Measurements from ENCODE around the gene ARIH2.
"Not testable (repeated sequence)": the region's sequence is repeated elsewhere in the genome, so short reads cannot be mapped to it uniquely, and the experiment has no call there.

The ARIH2 gene

DNA sequence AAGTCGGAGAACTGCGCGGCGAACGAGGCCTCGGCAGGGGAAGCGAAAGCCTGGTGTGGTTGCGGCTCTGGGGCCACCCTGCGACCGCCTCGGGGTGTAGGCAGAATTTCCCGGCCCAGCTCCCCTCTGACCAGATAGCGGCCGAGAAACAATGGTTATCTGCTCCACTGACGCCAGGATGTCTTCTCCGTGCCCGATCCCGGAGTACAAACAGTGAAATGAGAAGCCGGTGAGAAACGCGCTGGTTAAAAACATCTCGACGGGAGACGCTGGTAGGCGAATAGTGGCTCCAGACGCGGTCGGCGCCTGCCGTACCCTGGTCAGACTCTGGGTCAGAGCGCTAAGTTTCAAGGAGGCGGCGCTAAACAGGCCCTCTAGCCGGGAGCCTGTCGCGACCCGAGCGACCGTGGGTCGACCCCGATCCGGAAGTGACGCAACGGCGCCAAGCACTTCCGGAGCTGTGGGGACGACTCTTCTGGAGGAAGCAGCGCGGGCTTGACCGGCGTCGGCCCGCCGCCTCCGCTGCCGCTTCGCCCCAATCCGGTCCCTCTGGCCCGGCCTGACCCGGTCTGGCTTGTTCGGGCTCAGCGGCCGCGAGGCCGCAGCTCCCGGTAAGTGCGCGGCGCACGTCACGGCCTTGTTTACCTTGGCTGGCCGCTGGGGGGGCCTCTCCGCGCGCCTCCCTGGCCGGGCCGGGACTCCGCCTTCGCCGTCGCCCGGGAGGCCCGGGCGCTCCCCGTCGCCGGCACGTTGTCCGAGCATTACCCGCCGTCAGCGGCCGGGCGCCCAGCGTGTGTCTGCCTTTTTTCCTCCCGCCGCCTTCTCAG lies at the start of gene ARIH2:
ARIH2 (plus strand) TSS at position 455 of the 827 bp plus-strand sequence. CDS start 8,717 bp downstream, outside the sequence.
- DNase-seq (ENCODE audit: low read depth in 2 of 2): peak; percentile 64 to 69

DNA sequence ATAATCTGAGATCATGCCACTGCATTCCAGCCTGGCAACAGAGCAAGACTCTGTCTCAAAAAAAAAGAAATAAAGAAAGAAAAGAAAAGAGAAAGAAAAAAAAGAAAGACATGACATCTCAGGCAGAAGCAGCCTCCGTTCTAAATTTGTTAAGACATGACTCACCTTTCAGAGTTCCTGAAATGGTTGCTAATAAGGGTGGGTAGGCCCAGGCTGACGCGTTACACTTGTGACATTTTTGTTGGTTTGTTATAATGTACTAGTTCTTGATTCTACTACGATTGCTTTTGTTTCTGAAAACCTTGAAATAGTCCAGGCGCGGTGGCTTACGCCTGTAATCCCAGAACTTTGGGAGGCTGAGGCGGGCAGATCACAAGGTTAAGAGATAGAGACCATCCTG lies 41.0 kb upstream of the ARIH2 start:
- DNase-seq (ENCODE audit: low read depth in 2 of 2): no peak

DNA sequence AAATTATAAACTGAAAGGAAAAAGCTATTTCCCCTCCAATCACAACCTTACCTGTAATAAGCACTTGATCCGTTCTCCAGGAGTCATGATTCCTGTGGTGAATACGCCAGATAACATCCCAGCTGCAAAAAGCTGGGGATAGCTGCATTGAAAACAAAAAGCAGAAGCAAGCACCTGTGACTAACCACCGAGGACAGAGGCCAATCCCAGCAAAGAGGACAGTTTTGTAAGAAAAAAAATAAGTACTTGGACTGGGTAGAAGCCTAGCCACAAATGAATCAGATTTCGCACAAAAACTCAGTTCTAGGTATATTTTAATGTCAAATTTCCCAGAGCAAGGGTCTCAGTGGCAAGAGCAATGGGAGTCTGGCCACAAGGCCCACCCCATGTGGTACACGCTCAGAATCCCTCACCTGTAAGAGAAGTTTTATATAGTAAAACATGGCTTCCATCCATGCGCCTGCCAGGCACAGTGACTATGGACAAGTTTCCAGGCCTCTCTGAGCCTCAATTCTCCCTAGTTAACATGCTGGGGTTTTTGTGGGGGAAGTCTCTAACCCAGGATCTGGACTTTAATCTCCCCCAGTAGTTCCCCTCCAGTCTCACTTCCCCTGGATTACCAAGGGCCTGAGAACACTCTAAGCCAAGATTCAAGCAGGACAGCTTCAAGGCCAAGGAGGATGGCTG lies 39.2 kb upstream of the ARIH2 start:
- no peak for DNase-seq (ENCODE audit: low read depth in 2 of 2)

DNA sequence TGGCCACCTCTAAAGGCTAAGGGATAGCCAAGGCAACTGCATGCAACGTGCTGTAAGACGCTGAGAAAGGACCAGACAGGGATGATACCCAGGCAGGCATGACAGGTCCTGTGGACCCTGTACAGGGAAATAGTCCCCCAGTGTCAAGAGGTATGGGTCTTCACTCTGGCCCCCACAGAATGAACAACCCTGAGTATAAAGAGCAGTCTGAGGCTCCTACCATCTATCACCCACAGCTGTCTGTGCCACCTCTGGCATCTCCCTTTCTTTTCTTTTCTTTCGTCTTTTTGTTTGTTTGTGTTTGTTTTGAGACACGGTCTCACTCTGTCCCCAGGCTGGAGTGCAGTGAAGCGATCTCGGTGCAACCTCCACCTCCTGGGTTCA lies 38.7 kb upstream of the ARIH2 start:
- DNase-seq (ENCODE audit: low read depth in 2 of 2): no peak

DNA sequence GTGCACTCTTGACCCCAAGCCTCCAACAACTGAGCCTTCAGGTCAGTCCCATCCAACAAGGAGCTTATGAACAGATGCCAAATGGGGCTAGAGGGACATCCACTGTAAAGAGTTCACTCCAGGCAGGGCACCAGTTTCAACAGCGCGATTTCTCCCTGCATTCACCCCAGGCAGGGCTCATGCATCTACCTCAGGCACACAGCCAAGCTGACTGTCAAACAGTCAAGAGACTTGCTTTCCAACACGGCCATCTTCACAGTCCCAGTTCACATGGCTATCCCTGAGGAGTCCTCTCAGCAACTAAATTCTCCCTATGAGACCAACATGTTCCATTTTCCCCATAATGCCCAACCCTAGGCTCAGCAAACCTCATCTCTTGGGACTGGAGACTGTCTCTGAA lies 37.6 kb upstream of the ARIH2 start:
- no peak for DNase-seq (ENCODE audit: low read depth in 2 of 2)

DNA sequence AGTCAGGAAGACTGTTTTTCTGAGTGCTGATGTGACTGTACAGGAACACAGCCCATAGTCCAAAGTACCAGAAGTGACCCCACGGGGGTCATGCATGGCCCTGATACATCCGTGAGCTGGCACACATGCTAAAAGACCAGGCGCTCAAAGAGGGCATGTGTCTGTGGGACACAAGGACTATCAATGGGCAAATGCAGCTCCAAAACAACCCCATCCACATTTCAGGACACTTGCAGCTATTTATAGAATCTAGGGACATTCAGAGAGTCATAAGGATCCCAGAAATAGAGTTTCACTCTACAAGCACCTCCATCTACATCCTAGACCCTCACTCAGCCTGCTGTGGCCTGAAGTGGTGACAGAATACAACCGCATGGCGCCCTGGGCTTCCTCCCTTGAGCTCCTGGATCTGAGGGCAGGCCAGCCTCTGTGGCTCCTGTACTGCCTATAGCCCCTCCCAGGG lies 37.0 kb upstream of the ARIH2 start:
- no peak for DNase-seq (ENCODE audit: low read depth in 2 of 2)

DNA sequence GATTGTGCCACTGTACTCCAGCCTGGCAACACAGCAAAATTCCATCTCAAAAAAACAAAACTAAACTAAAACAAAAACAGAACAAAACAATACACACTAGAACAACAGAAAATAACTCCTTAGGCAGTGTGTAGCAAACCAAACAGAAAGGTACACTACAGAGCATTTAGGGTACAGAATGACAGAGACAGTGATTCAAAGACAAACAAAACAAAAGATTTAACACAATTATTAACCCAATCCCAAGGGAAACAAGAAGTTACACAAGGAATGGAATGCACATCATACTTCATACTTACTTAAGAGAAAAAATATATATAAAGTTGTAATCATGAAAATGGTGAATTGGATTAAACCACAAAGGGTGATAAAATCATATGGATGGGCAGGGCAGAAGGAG lies 32.9 kb upstream of the ARIH2 start:
- no peak for DNase-seq (ENCODE audit: low read depth in 2 of 2)

DNA sequence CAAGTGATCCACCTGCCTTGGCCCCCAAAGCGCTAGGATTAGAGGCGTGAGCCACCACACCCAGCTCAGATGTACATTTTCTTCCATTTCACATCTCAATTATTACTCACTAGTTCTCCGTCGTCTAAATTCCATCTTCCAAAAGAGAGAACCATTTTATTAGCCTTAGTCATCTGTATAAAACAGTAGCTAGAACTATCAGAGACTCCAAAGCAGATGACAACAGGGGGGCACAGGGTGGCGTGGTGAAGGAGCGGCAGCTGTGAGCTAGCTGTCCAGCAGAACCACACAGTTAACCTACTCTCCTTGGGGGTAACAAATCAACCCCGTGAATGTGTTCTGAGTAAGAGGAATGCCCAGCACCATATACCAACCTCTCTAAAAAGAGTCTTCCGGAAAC lies 27.0 kb upstream of the ARIH2 start:
- DNase-seq (ENCODE audit: low read depth in 2 of 2): no peak

DNA sequence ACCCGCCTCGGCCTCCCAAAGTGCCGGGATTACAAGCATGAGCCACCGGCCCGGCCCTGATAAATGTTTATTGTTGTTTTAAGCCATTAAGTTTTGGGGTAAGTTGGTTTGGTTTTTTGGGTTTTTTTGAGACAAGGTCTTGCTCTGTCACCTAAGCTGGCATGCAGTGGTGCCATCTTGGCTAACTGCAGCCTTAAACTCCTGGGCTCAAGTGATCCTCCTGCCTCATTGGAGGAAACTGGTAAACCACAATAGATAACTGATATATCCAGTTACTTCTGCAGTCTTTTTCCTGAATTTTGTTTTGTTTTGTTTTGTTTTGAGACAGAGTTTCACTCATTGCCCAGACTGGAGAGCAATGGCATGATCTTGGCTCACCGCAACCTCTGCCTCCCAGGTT lies 24.1 kb upstream of the ARIH2 start:
- no peak for DNase-seq (ENCODE audit: low read depth in 2 of 2)

DNA sequence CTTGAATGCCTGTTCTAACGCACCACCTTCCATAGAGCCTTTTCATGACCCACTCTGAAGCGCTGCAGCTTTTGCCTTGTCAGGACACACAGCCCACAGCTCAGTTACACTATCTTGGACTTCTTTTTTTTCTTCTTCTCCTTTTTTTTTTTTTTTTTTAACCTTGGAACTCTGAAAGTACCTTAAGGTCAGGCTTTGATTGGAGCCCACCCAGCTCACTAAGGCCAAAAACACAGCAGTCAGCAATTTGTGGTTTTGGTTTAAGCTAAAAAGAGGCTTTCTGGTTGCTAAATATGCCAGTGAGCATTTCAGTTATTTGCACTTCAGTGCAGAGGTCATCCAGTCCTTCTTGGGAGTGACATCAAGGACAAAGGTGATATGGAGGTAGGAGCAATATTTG lies 21.7 kb upstream of the ARIH2 start:
- no peak for DNase-seq (ENCODE audit: low read depth in 2 of 2)

DNA sequence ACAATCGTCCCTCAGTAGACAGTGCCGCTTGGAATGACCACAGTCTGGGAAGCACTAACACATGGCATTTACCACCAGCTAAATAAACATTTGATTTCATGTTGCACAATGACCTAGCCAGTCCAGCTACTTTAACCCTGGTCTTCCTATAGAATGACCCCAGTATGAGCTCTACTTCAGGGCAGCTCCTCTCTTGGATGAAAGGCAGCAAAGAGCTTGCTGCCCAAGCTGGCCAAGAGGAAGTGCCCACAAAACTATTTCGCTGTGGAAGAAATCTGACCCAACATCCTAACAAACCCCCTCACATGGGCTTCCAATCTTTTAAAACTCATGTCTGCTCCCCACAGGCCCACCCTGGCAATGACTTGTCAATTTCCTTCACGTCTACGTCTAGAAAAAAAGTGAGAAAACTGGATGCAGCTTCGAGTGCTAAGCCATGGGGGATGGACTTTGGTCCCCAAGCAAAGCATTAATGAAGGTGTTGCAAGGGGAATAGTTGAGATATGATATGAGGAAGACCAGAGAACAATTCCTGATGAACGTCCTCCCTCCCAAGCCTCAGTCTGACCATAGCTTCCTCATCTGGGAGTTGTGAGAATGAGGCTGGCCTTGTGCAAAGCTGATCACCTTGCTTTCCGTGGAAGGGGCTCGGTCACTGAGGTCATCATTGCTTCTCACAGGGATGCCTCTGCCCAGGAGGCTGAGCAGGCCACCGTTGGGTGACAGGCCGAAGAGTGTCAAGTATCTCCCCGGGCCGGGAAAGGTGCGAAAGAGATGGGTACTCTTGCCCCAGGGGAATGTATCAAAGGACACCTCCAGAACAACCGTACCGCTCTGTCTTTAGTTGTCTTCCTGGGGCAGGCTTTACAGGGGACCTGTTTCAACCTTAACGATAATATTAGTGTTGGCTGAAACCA lies 20.9 kb upstream of the ARIH2 start:
- no peak for DNase-seq (ENCODE audit: low read depth in 2 of 2)

DNA sequence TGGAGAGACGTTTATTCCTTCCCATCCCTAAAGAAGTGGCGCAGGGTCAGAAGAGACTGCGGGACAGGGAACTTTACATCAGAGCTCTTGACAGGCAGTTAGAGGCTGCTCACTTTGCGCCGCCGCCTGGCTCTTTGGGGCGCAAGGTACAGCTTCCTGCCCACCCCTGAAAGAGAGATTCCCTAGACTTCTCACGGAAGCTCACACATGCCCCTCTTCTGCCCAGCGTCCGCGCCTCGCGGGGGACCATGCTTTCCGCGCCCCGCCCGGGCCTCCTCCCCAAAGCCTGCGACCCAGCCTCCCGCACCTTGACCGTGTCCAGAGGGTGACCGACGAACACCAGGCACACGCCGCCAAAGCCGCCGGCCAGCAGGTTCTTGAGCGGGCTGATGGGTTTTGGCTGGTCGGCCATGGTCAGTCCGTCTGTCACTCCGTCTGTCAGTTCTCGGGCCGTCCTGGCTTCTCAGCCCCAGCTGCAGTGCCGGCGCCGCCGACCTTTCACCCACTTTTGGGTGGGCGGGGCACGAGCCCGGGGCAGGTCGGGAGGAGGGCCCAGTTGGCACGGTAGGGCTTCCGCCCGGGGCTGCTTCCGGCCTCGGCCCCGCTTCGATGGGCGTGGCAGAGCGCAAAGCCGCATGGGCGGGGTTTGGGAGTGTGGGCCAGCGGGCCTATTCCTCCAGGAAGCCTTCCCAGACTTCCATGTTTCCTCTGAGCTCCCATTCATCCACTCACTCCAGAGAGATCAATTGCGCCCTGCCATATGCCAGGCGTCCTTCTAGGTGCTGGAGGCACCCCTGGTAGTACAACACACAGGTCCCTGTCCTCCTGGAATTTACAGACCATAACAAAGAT lies 20.0 kb upstream of the ARIH2 start, which contains the start of gene SLC25A20:
SLC25A20 (minus strand) TSS at position 500 of the 852 bp plus-strand sequence; CDS start at position 412, 88 bp downstream.
- DNase-seq (ENCODE audit: low read depth in 2 of 2): peak; percentile 49 to 53

DNA sequence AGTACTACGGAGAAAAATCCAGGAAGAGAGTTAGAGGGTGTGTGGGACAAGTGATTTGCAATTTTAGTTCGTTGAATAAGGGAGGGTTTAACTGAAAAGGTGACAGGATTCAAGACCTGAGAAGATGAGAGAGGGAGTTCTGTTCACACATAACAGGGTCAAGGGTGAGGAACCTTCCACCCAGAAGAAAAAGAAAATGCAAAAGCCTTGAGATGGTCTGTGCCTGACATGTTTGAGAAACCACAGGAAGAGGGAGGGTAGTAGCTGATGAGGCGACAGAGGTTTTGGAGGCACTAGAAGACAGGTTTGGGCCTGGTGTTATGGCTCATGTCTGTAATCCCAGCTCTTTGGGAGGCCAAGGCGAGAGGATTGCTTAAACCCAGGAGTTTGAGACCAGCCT lies 19.4 kb upstream of the ARIH2 start:
- DNase-seq (ENCODE audit: low read depth in 2 of 2): no peak

DNA sequence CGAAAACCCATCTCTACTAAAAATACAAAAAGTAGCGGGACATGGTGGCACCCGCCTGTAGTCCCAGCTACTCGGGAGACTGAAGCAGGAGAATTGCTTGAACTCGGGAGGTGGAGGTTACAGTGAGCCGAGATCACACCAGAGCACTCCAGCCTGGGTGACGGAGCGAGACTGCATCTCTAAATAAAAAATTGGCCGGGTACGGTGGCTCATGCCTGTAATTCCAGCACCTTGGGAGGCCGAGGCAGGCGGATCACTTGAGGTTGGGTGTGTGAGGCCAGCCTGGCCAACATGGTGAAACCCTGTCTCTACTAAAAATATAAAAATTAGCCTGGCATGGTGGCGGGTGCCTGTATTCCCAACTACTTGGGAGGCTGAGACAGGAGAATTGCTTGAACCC lies 11.6 kb upstream of the ARIH2 start:
- DNase-seq (ENCODE audit: low read depth in 2 of 2): not testable (repeated sequence)

DNA sequence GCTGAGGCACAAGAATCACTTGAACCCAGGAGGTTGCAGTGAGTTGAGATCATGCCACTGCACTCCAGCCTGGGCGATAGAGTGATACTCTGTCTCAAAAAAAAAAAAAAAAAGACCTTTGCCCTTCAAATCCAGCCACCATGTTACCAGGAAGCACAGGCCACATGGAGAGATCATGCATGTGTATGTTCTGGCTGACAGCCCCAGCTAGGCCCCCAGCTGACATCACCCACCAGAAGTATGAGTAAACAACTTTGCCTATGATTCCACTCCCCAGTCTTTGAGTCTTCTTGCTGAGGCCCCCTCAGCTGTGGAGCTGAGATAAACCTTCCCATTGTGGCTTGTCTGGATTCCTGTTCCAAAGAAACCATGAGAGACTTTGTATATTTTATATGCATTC lies 3.3 kb upstream of the ARIH2 start:
- DNase-seq (ENCODE audit: low read depth in 2 of 2): no peak

DNA sequence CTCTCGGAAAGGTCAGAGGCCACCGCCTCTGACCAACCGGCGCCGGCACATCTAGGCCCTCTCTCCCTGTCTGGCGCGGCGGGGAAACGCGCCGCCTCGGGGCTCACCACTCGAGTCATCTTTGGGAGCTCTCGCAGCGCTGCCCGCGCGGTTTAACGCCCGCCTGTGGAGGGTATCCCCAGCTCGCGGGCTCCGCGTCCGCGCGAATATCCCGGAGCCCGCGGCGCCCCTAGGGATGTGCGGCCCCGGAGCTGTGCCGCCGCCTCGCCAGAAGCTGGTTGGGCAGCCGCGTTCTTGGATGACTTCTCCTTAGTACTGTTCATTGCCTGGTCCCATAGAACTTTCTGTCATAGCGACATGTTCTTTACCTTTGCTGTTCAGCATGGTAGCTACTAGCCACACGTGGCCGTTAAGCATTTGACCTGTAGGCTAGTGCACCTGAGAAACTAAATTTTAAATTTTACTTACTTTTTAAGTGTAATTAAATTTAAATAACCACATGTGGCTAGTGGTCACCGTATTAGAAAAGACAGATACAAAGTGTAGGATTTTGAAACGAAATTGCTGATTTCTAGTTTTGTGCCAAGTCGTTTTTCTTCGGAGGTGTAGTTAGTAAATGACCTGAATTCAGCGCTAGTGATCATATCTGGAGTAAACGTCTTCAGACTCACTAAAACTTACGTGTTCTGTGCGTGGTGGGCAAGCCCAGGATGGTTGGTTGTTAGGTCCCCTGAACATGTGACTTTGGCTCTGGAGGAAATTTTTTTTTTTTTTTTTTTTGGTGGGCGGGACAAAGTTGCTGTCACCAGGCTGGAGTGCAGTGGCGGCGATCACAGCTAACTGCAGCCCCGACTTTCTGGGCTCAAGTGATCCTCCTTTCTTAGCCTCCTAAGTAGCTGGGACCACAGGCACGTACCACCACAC lies 835 bp downstream of the ARIH2 start:
- no peak for DNase-seq (ENCODE audit: low read depth in 2 of 2)

DNA sequence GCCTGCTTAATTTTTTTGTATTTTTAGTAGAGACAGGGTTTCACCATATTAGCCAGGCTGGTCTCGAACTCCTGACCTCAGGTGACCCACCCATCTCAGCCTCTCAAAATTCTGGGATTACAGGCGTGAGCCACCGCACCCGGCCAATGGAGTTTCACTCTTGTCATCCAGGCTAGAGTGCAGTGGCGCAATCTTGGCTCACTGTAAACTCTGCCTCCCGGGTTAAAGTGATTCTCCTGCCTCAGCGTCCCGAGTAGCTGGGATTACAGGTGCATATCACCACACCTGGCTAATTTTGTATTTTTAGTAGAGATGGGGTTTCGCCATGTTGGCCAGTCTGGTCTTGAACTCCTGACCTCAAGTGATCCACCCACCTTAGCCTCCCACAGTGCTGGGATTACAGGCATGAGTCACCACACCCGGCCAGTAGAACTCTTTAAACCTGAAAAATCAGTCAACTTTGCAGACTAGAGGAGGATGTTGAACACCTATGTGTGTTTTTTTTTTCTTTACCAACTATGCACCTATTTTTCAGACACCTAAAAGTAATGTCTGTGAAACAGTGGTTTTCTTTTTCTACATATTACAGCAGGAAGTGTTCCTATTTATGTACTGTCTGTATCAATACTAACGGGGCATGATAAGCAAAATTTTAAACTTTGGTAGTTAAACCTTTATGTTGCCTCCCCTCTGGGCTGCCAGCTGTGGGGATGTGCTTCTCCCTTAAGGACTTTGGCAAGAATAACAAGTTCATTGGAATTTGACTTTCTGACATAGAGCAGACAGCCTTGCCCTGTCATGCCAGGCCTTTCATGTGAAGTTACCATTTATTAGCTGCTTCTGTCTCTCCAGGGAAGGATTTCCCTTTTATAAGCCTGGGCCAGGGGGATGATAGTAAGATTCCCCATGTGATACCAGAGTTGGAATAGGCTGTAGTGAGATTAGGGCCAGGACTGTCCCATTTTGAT lies 8.1 kb downstream of the ARIH2 start:
- no peak for DNase-seq (ENCODE audit: low read depth in 2 of 2)

DNA sequence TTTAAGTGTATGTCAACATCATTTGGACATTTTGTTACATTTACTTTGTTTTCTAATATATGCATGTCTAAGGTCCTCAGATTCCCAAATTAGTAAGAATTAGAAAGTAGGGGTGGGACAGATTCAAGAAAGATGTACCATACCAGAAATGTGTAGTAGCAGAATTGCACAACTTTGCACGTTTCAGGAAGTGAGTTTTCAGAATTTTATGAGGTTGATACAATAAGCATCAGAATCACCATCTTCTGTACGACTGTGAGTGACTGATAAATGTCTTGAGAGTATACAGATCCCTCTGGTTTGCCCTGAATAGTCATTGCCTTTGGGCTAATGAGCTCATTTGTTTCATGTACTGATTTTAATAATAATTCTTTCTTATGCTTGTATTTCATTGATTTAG lies 9.3 kb downstream of the ARIH2 start:
- DNase-seq (ENCODE audit: low read depth in 2 of 2): no peak

DNA sequence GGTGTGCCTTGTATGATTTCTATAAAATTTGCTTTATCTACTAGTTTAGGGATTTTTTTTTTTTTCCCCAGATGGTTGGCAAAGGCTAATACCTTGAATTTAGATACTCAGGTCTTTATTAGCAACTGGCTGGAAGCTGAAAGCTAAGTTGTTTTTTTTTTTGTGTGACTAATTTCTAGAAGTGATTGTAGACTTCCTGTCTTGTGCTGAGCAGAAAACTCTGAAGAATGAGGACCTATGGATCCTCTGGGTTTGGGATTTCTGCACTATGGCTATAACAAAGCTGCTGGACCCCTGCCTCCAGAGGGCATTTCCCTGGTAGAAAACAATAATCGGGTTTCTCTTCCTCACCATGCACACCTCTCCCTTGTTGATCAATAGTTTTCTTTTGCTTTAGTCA lies 10.0 kb downstream of the ARIH2 start:
- DNase-seq (ENCODE audit: low read depth in 2 of 2): no peak
